OCI-LY3 (cell line): ENCODE data around the gene VSIG10L.

ENCODE experiments used
- EZH2phosphoT487 ChIP-seq: fragments of 200-600 bp; shearing (Covaris generic); IDR thresholded peaks from 2 replicates; pipeline ENCODE4 v1.6.1; 2018; ENCODE audit warnings: antibody characterized with exemption, mixed run types, low read depth
- TF ChIP-seq, protein P1 (sequence below): fragments of 200-600, 300-600 bp; sonication (generic); IDR thresholded peaks from 2 replicates; pipeline ENCODE4 v1.5.1; 2014; ENCODE audit warnings: antibody characterized with exemption, low read length, low read depth

- TF ChIP-seq, protein P1, sequence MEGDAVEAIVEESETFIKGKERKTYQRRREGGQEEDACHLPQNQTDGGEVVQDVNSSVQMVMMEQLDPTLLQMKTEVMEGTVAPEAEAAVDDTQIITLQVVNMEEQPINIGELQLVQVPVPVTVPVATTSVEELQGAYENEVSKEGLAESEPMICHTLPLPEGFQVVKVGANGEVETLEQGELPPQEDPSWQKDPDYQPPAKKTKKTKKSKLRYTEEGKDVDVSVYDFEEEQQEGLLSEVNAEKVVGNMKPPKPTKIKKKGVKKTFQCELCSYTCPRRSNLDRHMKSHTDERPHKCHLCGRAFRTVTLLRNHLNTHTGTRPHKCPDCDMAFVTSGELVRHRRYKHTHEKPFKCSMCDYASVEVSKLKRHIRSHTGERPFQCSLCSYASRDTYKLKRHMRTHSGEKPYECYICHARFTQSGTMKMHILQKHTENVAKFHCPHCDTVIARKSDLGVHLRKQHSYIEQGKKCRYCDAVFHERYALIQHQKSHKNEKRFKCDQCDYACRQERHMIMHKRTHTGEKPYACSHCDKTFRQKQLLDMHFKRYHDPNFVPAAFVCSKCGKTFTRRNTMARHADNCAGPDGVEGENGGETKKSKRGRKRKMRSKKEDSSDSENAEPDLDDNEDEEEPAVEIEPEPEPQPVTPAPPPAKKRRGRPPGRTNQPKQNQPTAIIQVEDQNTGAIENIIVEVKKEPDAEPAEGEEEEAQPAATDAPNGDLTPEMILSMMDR = no peak
- no peak for TF ChIP-seq EZH2phosphoT487
Observed at GRCh38 chr19:51282335-51282734, 59.6 kb downstream of the VSIG10L start.
